HG03432 (cell line): ENCODE data around the gene SHISAL2B.
"Not testable (repeated sequence)": the region's sequence is repeated elsewhere in the genome, so short reads cannot be mapped to it uniquely, and the experiment has no call there.

Experiments used
- ATAC-seq: cut with Tn5 transposase; IDR thresholded peaks from one replicate; pipeline ENCODE4 v1.9.1; 2021; ENCODE audit warnings: mild to moderate bottlenecking, moderate library complexity; ENCODE audit not compliant: unreplicated experiment

Gene SHISAL2B

GRCh38 chr5:64693636-64694035 is 3.3 kb downstream of the SHISAL2B start:
- no peak for ATAC-seq

GRCh38 chr5:64696414-64696813 is 6.1 kb downstream of the SHISAL2B start:
- not testable (repeated sequence) for ATAC-seq

GRCh38 chr5:64700765-64701164 is 10.5 kb downstream of the SHISAL2B start:
- ATAC-seq, result no peak

GRCh38 chr5:64706074-64706473 is 15.8 kb downstream of the SHISAL2B start:
- not testable (repeated sequence) for ATAC-seq

GRCh38 chr5:64707191-64707590 is 16.9 kb downstream of the SHISAL2B start:
- ATAC-seq, result no peak

- ATAC-seq, result not testable (repeated sequence)
These were observed 24.2 kb downstream of the SHISAL2B start for GRCh38 chr5:64714495-64714894.

GRCh38 chr5:64722588-64722987 is 32.3 kb downstream of the SHISAL2B start:
- no peak for ATAC-seq

GRCh38 chr5:64727150-64727549 is 36.8 kb downstream of the SHISAL2B start:
- ATAC-seq, result no peak

- ATAC-seq, result no peak
These were observed 52.1 kb downstream of the SHISAL2B start for GRCh38 chr5:64742411-64742810.

- ATAC-seq, result no peak
These were observed 52.5 kb downstream of the SHISAL2B start for GRCh38 chr5:64742821-64743220.

- ATAC-seq, result no peak
These were observed 54.6 kb downstream of the SHISAL2B start for GRCh38 chr5:64744914-64745313.

- no peak for ATAC-seq
These were observed 56.1 kb downstream of the SHISAL2B start for GRCh38 chr5:64746446-64746845.

- no peak for ATAC-seq
These were observed 59.1 kb downstream of the SHISAL2B start for GRCh38 chr5:64749385-64749784.

GRCh38 chr5:64754066-64754465 is 63.8 kb downstream of the SHISAL2B start:
- no peak for ATAC-seq

- ATAC-seq, result no peak
These were observed 68.6 kb downstream of the SHISAL2B start for GRCh38 chr5:64758901-64759300.

GRCh38 chr5:64759960-64760660 is 69.8 kb downstream of the SHISAL2B start:
- ATAC-seq, result no peak

GRCh38 chr5:64763948-64764503 is 73.7 kb downstream of the SHISAL2B start:
- ATAC-seq, result no peak

- ATAC-seq, result no peak
These were observed 75.7 kb downstream of the SHISAL2B start for GRCh38 chr5:64765804-64766504.

GRCh38 chr5:64766941-64767340 is 76.6 kb downstream of the SHISAL2B start:
- no peak for ATAC-seq
